ENCODE data around the gene RAB11FIP3. TPM values are rescaled to one million over a fixed set of nuclear protein-coding genes. Genes with fewer than 3 reads are reported as not detected.

The RAB11FIP3 gene
- total and polyA plus RNA-seq, 10 of the 15 experiments (the other 5 are each of a cell fraction or from before 2014, with no cell fraction given), result 1.2 to 27.3 (median 7.7) TPM

DNA sequence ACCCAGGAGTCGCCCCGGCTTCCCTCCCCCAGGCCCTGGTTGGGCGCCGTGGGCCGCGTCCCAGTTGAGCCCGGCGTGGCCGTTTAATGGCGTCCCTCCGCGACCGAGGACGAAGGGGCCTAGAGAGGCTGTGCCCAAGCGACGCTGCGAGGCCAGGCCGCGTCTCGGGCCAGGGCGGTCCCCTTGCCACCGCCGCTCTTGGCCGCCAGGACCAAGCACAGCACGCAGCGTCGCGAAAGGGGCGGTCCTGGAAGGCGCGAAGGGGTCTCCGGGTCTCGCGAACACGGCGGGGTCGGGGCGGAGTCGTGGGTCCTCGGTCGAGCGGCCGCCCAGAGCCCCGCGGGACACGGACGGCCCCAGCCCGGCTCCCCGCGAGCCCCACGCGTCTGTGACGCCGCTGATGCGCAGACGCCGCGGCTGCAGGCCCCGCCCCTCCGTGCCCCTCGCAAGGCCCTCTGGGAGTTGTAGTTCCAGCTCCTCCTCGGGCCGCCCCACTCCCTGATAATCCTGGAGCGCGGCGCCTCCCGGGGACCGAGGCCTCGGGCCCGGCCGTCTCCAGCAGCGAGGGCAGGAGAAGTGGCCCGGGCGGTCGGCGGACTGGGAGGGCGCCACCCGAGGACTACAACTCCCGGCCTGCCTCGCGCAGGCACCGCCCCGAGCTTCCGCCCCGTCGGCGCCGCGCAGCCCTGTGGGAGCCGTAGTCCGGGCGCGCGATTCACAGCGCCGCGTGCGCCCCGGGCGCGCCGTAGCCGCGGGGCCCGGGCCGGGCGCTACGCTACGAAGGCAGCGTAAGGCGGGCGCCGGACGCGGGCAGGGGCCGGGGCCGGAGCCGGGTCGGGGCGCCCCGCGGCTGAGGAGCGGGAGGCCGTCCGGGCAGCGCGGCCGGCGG lies 101.8 kb downstream of the RAB11FIP3 start, which contains the start of gene CAPN15 (continued):
- TF ChIP-seq, protein P1, sequence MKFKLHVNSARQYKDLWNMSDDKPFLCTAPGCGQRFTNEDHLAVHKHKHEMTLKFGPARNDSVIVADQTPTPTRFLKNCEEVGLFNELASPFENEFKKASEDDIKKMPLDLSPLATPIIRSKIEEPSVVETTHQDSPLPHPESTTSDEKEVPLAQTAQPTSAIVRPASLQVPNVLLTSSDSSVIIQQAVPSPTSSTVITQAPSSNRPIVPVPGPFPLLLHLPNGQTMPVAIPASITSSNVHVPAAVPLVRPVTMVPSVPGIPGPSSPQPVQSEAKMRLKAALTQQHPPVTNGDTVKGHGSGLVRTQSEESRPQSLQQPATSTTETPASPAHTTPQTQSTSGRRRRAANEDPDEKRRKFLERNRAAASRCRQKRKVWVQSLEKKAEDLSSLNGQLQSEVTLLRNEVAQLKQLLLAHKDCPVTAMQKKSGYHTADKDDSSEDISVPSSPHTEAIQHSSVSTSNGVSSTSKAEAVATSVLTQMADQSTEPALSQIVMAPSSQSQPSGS (IDR thresholded peaks at IDR 0.05; ENCODE audit: low read length), result no peak
- TF ChIP-seq BHLHE40 (IDR thresholded peaks at IDR 0.05; ENCODE audit: borderline replicate concordance in 1 of 2, low read depth in 2 of 2, low read length in 1 of 2) (peak in 1 of 2 experiments; percentile 52; a peak in 2 of 4 replicates), CBX5 (IDR thresholded peaks at IDR 0.05; ENCODE audit: low read depth) (no peak), FOXM1 (IDR thresholded peaks at IDR 0.05; ENCODE audit: low read depth, low read length) (no peak), SREBF2 (IDR thresholded peaks at IDR 0.05; ENCODE audit: low read length) (no peak), GATAD2B (conservative IDR thresholded peaks at IDR 0.05; ENCODE audit: low read depth) (peak; percentile 96; the same call in 1 of the 2 replicates), POLR2AphosphoS5 (IDR thresholded peaks at IDR 0.05; ENCODE audit: low read length) (0 out of 2 replicates have a peak, but pooled peaks have one; percentile 43), POLR2AphosphoS2 (IDR thresholded peaks at IDR 0.05; ENCODE audit: low read depth, low read length) (no peak), NR2F1 (conservative IDR thresholded peaks at IDR 0.05) (peak; percentile 62), MEF2A (IDR thresholded peaks at IDR 0.05; ENCODE audit: insufficient read depth, low read depth, low read length) (no peak), TCF7 (IDR thresholded peaks at IDR 0.05; ENCODE audit: borderline replicate concordance) (no peak), SREBF1 (IDR thresholded peaks at IDR 0.05; ENCODE audit: low read length) (peak; percentile 78), TAF1 (IDR thresholded peaks at IDR 0.05; ENCODE audit: borderline replicate concordance, low read depth, low read length) (no peak), KDM1A (IDR thresholded peaks at IDR 0.05; ENCODE audit: borderline replicate concordance) (no peak), NFYB (IDR thresholded peaks at IDR 0.05; ENCODE audit: insufficient read depth, low read depth, low read length) (no peak), GABPA (IDR thresholded peaks at IDR 0.05; ENCODE audit: low read depth) (0 out of 2 replicates have a peak, but pooled peaks have one; percentile 78), KAT2A (conservative IDR thresholded peaks at IDR 0.05; ENCODE audit: control insufficient read depth, low read depth, low read length) (no peak), SMARCA5 (IDR thresholded peaks at IDR 0.05) (no peak), CHD2 (IDR thresholded peaks at IDR 0.05; ENCODE audit: borderline replicate concordance, low read depth, low read length) (peak; percentile 56), SIX5 (IDR thresholded peaks at IDR 0.05; ENCODE audit: low read depth, low read length, severe bottlenecking) (peak; percentile 86), ATF7 (IDR thresholded peaks at IDR 0.05; ENCODE audit: low read depth) (no peak), PAX8 (IDR thresholded peaks at IDR 0.05) (no peak), HDAC2 (IDR thresholded peaks at IDR 0.05) (no peak), TCF3 (IDR thresholded peaks at IDR 0.05; ENCODE audit: borderline replicate concordance, insufficient read depth, low read depth, low read length) (no peak), HDGF (IDR thresholded peaks at IDR 0.05) (0 out of 2 replicates have a peak, but pooled peaks have one; percentile 68)
- TF ChIP-seq, protein P2, sequence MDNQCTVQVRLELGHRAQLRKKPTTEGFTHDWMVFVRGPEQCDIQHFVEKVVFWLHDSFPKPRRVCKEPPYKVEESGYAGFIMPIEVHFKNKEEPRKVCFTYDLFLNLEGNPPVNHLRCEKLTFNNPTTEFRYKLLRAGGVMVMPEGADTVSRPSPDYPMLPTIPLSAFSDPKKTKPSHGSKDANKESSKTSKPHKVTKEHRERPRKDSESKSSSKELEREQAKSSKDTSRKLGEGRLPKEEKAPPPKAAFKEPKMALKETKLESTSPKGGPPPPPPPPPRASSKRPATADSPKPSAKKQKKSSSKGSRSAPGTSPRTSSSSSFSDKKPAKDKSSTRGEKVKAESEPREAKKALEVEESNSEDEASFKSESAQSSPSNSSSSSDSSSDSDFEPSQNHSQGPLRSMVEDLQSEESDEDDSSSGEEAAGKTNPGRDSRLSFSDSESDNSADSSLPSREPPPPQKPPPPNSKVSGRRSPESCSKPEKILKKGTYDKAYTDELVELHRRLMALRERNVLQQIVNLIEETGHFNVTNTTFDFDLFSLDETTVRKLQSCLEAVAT (IDR thresholded peaks at IDR 0.05), result no peak
- TF ChIP-seq, protein P3, sequence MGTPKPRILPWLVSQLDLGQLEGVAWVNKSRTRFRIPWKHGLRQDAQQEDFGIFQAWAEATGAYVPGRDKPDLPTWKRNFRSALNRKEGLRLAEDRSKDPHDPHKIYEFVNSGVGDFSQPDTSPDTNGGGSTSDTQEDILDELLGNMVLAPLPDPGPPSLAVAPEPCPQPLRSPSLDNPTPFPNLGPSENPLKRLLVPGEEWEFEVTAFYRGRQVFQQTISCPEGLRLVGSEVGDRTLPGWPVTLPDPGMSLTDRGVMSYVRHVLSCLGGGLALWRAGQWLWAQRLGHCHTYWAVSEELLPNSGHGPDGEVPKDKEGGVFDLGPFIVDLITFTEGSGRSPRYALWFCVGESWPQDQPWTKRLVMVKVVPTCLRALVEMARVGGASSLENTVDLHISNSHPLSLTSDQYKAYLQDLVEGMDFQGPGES (IDR thresholded peaks at IDR 0.05), result 0 out of 2 replicates have a peak, but pooled peaks have one; percentile 46
